Glomerular endothelial cell (primary cell): ENCODE data around the gene ATP10A. TPM values are rescaled to one million over a fixed set of nuclear protein-coding genes. Genes with fewer than 3 reads are reported as not detected.

Source experiments
- DNase-seq: peaks from one replicate; pipeline ENCODE4 v3.0.0-alpha.2; 2011; ENCODE audit warnings: low read depth, low spot score; ENCODE audit errors: extremely low read depth
- total RNA-seq: library from RNA; depleted of rRNA; stranded (reverse); fragments of >200 nt; gene quantifications from 2 replicates; pipeline ENCODE4 v1.2.3, GENCODE V29; 2015

Gene ATP10A
- total RNA-seq, 1 donor from 2014 or later: 10.0 TPM

DNA sequence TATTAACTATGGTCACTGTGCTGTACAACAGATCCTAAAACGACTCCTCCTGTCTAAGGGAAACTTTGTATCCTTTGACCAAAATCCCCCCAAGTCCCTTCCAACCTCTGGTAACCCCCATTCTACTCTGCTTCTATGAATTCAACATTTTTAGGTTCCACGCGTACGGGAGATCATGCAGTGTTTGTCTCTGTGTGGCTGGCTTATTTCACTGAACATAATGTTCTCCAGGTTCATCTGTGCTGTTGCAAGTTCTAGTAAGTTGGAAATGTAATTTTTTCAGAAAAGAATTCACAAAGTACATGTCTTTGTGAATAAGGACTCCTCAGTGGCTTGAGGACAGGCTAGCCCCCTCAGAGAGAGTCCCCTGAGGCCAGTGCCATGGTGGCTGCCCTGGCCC, 66.1 kb downstream of the ATP10A start:
- no peak for DNase-seq

DNA sequence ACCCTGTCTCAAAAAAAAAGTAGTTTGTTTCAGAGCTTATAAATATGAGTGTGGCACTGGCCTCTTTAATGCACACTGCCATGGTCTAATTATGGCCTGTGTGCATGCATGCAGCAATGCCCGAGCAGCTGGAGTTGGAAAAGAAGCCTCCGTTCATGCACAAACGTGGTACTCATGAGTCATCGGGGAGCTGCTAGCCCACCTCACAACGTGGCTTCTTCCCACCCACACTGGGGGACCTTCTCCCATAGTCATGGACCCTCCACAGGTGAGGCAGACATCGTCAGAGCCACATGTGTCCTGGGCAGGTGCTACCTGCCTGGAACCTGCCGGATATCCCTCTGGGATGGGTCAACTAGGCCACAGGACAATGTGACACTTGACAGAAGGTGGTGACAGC, 66.7 kb downstream of the ATP10A start:
- DNase-seq: no peak

DNA sequence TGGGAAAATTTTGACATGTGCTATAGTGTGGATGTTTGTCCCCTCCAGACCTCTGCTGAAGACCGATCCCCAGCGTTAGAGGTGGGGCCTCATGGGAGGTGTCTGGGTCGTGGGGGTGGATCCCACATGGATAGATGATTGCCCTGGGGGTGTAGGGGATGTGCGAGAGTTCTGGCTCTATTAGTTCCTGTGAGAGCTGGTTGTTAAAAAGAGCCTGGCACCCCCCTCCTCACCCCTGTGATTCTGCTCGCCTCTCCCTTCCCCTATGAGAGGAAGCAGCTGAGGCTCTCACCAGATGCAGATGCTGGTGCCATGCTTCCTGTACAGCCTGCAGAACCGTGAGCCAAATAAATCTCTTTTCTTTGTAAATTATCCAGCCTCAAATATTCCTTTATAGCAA, 67.4 kb downstream of the ATP10A start:
- DNase-seq: no peak

DNA sequence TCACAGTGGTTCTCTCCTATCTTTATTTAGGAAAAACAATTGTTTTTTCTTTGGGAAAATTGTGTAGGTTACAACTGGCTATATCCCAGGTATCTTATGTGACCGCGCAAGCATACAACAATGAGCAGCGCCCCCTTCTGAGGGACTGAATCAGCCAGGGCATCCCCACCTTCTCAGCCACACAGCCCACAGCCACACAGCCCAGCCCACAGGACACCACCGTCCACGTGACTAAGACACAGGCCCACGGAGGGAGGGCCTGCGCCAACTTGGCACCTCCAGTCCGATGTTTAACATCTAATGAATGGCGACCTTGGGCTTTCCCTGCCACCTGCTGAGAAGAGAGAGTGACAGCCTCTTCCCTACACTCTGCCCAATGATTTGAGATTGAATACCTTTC, 68.1 kb downstream of the ATP10A start:
- no peak for DNase-seq

DNA sequence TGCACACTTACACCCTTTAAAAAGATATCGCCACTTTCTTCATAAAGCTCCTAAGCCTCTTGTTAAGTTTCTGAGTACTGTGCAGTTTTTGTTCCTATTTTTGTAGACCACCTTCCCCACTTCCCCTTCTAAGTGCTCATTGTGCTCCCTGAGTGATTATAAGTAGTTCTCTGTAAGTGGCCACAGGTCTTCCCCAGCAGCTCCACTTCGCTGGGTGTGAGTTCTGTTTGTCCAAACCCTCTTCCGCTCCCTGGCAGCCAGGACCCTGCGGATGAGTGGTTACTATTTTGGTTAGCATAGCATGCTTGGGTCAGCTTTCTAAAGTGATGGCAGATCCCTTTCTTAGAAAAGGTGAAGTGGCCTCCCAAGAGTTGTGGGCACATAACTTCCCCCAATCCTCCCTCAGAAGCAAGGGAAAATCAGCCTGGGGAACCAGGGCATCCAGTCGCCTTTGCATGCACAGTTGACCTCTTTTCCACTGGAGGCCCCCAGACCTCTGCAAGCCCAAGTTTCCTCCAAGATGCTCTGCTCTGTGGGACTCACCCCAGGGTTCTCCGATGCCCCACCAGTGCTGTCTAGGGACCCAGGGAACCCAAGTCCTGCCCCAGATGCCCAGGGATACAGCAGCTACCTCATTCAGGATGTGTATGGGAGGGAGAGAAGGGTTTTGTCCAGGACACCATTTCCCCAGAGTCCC, 69.6 kb downstream of the ATP10A start:
- no peak for DNase-seq

DNA sequence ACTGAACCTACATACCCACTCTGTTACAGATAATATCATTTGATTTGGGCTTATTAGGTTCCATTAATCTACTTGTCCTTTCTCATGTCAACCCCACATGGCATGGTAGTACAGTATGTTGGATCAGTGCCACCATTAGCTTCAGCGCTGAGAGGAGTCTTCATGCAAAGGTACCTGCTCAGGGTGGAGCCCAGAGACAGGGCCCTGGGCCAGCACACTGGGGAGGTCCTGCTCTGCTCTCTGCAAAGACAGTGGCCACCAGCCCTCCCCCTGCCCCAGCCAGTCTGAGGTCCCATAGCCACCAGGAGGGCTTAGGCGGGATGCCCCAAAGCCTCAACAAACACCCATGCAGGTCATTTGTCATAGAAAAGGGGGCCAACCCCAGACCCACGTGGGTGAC, 71.0 kb downstream of the ATP10A start:
- no peak for DNase-seq

DNA sequence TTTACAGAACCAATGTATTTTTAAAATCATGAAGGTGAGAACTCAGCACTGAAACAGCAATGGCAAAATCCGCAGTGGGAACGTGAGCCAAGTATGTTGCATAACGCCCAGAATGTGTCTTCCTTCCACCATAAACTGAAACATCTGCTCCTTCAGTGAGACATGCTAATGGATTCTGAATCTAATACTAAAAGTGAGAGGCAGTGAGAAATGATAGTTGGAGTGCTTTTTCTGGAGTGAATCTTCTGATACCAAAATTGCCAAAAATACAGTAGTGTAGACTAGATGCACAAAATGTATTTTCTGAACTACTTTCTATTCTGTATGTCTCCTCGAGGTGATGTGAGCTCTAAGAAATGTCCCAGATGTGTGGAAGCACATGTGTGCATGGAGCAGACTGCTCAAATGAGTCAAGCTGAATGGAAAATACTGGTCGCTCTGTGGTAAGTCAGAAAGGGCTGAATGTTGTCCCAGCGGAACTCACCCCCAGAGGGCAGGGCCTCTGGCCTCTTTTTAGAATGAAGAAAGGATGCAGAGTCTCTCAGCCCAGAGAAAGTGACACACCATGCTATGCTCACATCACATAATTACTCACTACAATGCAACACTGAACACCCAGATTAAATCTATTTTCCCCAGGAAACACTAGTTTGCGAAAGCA, 73.0 kb downstream of the ATP10A start:
- no peak for DNase-seq

DNA sequence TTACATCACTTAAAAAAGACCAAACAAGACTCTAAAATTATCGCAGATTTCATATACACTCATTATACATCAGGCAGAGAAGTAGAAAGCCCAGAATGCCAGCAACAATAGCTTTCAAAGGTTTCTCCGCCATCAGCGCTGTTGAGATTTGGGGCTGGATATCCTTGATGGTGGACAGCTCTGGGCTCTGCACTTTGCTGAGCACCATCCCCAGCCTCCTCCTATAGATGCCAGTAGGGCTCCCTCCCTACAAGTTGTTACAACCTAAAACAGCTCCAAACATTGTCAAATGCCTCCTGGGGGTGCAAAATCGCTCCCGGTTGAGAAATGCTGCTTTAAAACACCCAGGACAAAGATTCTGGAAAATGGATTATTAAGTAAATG, 73.5 kb downstream of the ATP10A start:
- no peak for DNase-seq

DNA sequence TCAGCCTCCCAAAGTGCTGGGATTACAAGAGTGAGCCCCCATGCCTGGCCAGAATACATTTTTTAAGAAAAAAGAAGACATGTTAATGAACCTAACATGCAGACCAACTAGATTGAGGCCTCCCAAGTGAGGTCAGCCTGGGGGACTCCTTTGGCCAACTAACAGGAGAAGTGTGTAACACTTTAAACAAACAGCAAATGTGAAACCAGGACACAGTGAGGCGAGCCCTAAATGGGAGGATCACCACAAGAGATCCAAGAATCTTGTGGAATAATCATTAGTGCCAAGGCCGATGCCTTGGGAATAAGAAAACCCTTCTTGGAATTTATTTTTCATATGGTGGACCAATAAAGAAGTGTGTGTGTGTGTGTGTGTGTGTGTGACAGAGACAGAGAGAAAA, 73.9 kb downstream of the ATP10A start:
- DNase-seq: no peak

DNA sequence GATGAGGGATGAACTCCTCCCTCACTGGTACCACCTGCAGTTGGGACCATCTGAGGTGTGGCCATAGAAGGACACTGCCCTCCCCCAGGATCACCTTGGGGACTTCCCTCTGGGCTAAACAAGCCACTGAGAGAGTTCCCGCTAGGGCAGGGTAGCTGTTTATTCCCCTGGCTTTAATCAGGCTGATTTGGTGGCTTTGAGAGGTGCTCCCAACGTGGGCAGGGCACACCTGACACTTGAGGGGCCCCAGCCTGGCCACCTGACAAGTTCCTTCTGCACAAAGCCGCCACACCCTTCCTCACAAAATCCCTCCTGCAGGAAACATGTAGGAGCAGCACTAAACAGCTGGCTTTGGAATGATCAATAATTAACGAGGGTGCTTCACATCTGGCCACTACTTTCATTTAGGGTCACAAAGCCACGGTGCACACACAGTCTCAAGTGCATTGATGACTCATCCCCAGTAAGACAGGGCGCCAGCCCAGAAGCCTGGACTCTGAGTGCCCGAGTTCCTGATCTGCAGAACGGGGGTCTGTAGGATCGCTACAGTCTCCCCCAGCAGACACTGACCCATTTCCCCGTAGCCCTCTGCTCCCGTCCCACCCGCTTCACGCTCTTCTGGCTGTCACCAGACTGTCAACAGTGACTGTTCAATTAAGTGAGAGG, 75.1 kb downstream of the ATP10A start:
- DNase-seq: no peak

DNA sequence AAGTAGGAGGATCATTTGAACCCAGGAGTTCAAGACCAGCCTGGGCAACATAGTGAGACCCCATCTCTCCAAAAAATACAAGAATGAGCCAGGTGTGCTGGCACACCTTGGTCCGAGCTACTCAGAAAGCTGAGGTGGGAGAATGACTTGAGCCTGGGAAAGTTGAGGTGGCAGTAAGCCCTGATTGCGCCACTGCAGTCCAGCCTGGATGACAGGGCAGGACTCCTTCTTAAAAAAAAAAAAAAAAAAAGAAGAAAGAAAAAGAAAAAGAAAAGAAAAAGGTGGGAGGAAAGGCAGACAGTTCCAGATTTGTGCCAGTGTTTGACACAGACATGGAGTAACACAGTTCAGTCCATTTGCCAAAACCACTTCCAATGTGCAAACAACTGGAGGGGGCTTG, 75.7 kb downstream of the ATP10A start:
- DNase-seq: no peak

DNA sequence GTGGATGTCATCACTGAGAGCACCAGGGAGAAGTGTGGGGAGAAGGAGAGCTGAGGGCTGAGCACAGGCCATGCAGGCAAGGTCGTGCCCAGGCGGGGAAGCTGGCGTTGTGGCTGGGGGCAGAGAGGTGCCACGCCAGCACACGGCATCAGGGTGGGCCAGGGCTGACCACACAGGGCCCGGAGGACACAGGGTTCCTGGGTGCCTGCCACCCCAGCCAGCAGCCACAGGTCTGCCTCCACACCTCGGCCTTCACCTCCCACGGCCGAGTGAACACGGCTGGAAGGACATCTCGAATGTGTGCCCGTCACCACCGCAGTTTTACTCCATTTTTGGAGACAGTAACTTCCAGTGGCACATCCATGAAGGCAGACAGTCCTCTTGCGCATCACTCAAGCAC, 77.1 kb downstream of the ATP10A start:
- DNase-seq: no peak

DNA sequence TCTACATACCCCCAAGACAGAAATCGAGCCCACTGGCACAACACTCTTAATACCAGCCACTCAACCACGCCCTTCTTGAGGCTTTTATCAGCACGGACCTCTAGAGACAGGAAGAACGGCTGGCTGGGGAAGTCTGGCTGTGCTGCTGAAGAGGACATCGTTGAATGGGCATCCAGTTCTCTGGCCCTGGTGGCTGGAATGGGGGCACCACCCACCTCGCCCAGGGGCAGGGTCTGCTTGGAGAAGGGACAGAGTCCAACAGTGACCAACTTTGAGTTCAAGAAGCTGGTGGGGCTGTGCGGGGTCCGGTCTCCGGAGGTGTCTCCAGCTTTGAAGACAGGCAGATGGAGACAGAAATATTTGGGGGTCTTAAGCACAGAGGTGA, 77.5 kb downstream of the ATP10A start:
- no peak for DNase-seq

DNA sequence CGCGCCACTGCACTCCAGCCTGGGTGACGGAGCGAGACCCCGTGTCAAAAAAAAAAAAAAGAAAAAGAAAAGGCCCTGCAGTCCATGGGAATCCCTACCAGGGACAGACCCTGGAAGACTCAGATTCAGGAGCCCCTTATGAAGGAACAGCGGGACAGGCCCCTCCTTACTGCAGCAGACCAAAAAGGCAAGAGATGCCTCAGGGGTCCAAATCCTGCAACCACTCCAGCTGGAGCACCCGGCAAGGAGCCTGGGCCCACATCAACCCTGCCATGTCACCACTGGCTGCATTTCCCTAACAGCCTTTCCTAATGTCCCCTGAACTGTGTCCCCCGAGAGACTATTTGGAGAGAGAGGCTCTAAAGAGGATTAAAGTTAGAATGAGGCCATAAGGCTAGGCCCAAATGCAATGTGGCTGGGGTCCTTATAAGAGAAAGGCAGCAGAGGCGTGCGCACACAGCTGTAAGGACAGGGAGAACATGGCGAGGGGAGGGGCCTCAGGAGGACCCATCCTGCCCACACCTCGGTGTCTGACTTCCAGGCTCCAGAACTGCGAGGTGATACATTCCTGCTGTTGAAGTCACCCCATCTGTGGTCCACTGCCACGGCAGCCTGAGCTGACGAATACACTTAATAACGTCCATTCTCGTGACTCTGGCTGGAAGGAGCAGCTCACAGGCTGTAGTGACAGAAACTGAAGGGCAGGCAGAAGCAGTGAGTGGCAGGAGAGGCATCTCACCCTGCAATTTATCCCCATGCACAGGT, 78.1 kb downstream of the ATP10A start:
- DNase-seq: no peak

DNA sequence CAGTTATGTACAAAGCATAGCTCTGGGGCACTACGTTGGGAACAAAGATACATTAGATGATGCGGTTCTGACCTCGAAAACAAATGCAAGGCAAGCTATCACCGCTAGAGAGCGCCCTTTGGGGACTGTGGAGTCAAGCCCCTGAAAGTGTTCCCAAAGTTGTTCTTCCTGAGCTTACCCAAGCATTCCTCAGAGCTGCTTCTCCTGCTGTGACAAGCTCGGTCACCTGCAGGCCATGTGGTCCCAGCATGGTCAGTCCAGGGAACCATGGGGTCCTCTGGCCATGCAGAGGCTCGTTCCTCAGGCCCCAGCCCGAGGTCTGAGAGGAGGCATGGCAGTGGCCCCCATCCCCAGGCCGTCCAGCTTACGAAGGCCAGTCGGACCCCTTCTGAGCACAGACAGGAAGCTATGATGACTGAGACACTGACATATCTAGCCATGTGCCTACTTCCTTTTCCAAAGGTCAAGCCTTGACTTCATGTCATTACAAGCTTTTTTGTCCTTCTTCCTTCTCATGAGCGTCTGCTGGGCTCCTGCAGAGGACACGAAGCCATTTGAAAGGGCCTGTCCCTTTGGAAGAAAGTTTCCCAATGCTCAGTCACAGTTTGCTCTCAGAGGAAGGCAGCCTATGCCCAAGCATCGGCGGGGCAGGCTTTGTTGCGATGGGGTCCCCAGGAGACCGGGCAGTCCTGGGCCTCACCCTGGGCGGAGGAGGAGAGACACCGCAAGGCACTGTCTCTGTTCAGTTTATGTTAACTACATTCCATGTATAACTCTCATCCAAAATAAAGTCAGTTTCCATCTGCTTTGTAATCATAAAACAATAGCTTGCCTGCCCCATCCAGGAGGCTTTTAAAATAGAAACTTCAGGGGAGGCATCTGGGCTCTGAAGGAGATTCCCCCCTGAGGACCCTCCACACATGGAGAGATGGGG, 79.3 kb downstream of the ATP10A start:
- no peak for DNase-seq

DNA sequence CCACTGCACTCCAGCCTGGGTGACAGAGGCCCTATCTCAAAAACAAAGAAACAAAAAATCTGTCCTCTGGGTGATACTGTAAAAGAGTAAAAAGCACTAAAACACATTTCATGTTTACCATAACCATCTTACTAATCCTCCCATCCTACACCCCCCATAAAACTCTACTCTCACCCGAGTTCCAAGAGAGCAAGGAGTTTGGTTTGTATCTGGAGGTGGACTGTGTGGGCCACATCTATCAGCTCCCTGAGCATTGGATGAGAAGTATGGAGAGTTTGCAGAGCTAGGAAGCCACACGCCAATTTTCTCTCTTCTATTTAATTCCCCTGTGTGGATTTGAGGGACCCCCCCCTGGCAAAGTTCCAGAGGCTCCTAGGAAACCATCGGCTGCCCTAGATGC, 80.0 kb downstream of the ATP10A start:
- DNase-seq: no peak

DNA sequence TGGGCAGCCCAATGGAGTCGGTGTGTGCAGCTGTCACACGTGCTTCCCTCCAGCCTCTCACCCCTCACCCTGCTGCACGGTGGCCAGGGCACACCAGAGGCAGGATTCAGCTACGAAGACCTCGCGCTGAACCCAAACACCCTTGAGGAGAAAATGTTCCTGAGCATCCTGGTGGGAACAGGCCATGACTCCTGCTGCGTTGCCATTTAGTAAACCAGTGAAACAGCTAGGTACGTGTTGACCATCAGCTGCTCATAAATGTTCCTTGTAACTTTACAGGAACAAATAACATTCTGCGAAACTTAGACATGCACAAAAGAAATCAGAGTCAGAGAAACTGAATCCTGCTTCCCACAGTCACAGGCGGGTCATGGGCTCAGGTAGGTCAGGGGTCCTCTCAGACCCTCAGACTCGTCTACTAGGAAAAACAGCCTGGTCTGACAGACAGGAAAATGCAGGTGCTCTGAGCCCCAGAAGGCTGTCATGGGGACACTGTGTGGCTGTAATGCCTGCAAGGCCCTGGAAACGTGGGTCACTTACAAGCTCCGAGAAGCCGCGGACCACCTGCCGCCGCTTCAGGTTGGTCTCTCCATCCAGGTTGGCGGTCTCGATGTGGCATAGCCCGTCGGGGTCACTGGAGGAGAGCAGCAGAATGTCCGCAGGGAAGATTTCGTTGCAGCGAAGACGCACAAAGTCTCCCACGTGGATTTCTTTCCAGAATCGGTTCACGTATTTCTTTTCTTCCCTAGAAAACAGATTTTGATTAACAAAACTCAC, 82.5 kb downstream of the ATP10A start:
- no peak for DNase-seq

DNA sequence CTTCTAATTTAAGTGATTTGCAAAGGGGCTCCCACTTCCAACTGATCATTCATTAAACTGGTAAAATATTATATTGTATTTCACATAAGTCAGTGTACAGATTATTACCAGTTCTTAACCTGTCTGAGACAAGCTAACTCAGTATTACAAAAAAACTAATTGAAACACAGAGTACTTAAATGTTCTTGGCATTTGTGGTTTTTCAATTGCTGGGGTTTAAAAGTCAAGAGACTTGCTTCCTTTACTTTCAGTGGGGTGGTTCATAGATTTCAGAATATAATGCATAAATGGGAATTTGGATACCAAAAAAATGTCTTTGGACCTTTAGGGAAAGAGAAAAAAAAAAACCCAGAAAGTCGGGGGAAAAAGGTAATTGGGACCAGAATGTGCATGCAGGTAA, 85.0 kb downstream of the ATP10A start:
- DNase-seq: no peak

DNA sequence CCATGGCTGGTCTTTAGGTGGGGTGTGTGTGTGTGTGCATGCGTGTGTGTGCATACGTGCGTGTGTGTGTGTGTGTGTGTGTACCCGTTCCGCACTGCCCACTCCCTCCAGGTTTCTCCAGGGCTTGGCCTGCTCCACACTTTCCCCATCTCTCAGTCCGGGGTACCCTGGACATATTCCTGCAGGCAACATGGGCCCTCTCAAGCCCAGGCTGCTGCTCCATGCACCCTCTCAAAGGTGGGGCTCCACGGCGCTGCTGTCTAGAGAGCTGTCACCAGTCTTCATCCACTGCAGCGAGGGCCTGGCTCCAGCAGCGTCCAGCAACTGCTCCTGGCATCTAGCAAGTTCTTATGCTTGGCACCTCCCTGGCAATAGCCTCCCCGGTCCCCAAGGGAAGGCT, 86.1 kb downstream of the ATP10A start:
- DNase-seq: no peak
